Astrocyte (in vitro differentiated cells and primary cell): Measurements from ENCODE around the gene LCOR. TPM values are rescaled to one million over a fixed set of nuclear protein-coding genes. Genes with fewer than 3 reads are reported as not detected.

Experiments used
- DNase-seq: peaks from one replicate; pipeline ENCODE4 v3.0.0-alpha.2; 2010; ENCODE audit warnings: low read depth
- FAIRE-seq: peaks from 2 replicates; lab custom pipeline; 2011; peaks lifted over from hg19 to GRCh38; lab: Jason Lieb, UNC
- H2AFZ ChIP-seq: 2 replicates; pipeline ENCODE4 v1.6.0; 2012; ENCODE audit warnings: low read depth, low read length, inconsistent platforms
- H3K27ac ChIP-seq: 2 replicates; pipeline ENCODE4 v1.5.1; 2011; ENCODE audit warnings: low read depth, low read length, inconsistent platforms
- H3K27me3 ChIP-seq: 2 replicates; pipeline ENCODE4 v1.6.0; 2011; ENCODE audit warnings: low read length, inconsistent platforms; ENCODE audit not compliant: insufficient read depth
- H3K36me3 ChIP-seq: 2 replicates; pipeline ENCODE4 v1.5.1; 2011; ENCODE audit warnings: low read length, inconsistent platforms; ENCODE audit not compliant: insufficient read depth
- H3K4me1 ChIP-seq: 2 replicates; pipeline ENCODE4 v1.5.1; 2011; ENCODE audit warnings: low read length, inconsistent platforms; ENCODE audit not compliant: insufficient read depth
- H3K4me2 ChIP-seq: 2 replicates; pipeline ENCODE4 v1.6.0; 2012; ENCODE audit warnings: low read length, inconsistent platforms
- H3K4me3 ChIP-seq: 2 replicates; pipeline ENCODE4 v1.5.1; 2011; ENCODE audit warnings: low read depth, mild to moderate bottlenecking, low read length, inconsistent platforms; ENCODE audit not compliant: insufficient read depth
- H3K79me2 ChIP-seq: 2 replicates; pipeline ENCODE4 v1.6.0; 2012; ENCODE audit warnings: mild to moderate bottlenecking, low read length, inconsistent platforms; ENCODE audit not compliant: insufficient read depth
- H3K9ac ChIP-seq: 2 replicates; pipeline ENCODE4 v1.6.0; 2012; ENCODE audit warnings: mild to moderate bottlenecking, low read length, inconsistent platforms
- H3K9me3 ChIP-seq: 2 replicates; pipeline ENCODE4 v1.5.1; 2012; ENCODE audit warnings: low read depth, mild to moderate bottlenecking, low read length, inconsistent platforms; ENCODE audit not compliant: insufficient read depth
- H4K20me1 ChIP-seq: 2 replicates; pipeline ENCODE4 v1.6.0; 2012; ENCODE audit warnings: low read length, inconsistent platforms; ENCODE audit not compliant: insufficient read depth
- H3K27ac Mint-ChIP-seq: one replicate; pipeline ENCODE4 v1.8.0; 2021; ENCODE audit warnings: mild to moderate bottlenecking, mixed read lengths; ENCODE audit not compliant: unreplicated experiment
- H3K27me3 Mint-ChIP-seq: one replicate; pipeline ENCODE4 v1.8.0; 2021; ENCODE audit warnings: low read depth, mixed read lengths; ENCODE audit not compliant: unreplicated experiment
- H3K36me3 Mint-ChIP-seq: one replicate; pipeline ENCODE4 v1.8.0; 2021; ENCODE audit warnings: low read depth, mixed read lengths; ENCODE audit not compliant: unreplicated experiment
- H3K4me1 Mint-ChIP-seq: one replicate; pipeline ENCODE4 v1.8.0; 2021; ENCODE audit warnings: low read depth, mixed read lengths; ENCODE audit not compliant: unreplicated experiment
- H3K4me3 Mint-ChIP-seq: one replicate; pipeline ENCODE4 v1.8.0; 2021; ENCODE audit warnings: mild to moderate bottlenecking, moderate library complexity, mixed read lengths; ENCODE audit not compliant: unreplicated experiment
- H3K9me3 Mint-ChIP-seq: one replicate; pipeline ENCODE4 v1.8.0; 2021; ENCODE audit warnings: mild to moderate bottlenecking, mixed read lengths; ENCODE audit not compliant: unreplicated experiment
- CTCF ChIP-seq: IDR thresholded peaks from 2 replicates; pipeline ENCODE4 v1.5.1; 2011; ENCODE audit warnings: low read depth, mild to moderate bottlenecking, inconsistent platforms, low read length, moderate library complexity; ENCODE audit not compliant: insufficient read depth
- EZH2 ChIP-seq: IDR thresholded peaks from 2 replicates; pipeline ENCODE4 v1.6.1; 2012; ENCODE audit warnings: mild to moderate bottlenecking, low read length, inconsistent platforms; ENCODE audit not compliant: insufficient read depth
- total RNA-seq: library from RNA; stranded (reverse); gene quantifications from 2 replicates; pipeline ENCODE4 v1.2.1, GENCODE V29; 2021

Gene LCOR
- total RNA-seq, 1 donor from 2014 or later: 72.0 TPM

DNA sequence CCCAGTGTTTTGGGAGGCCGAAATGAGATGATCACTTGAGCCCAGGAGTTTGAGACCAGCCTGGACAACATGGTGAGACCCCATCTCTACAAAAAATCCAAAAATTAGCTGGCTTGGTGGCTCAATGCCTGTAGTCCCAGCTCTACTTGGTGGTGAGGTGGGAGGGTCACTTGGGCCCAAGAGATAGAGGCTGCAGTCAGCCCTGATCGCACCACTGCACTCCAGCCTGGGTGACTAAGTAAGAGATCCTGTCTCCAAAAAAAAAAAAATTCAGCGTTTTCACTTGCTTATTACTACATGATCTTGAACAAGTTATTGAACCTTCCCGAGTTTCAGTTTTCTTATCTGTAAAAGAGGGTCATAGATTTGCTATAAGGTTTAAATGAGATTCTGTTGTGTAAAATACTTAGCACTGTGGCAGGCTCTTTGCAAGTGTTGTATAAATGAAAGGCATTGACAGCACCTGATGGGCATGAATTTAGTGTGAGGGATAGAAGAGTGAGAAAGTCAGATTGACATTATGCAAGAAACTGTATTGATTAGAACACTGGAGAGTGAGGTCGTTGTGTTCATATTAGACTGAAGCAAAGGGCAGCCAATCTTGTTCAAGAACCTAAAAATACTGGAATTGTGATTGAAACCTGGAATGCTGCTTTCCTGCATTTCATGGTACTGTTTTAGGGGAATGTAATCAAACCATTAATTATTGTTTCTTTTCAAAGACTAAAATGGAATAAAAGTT, 136.8 kb downstream of the LCOR start:
- no peaks in the 10 kb centered on the region for H4K20me1 ChIP-seq
- H3K4me1 ChIP-seq: peaks cover 10% of the 10 kb centered on the region
- no peaks in the 10 kb centered on the region for H3K27me3 ChIP-seq
- H3K4me3 ChIP-seq: no peak overlapping the region
- no peaks in the 10 kb centered on the region for H3K79me2 ChIP-seq
- Mint-ChIP-seq H3K36me3 (no peaks in the 10 kb centered on the region), H3K27me3 (no peaks in the 10 kb centered on the region), H3K27ac (no peak overlapping the region), H3K9me3 (no peaks in the 10 kb centered on the region), H3K4me3 (no peak overlapping the region), H3K4me1 (peaks cover 13% of the 10 kb centered on the region)
- H2AFZ ChIP-seq: no peak overlapping the region
- no peaks in the 10 kb centered on the region for H3K9me3 ChIP-seq
- TF ChIP-seq EZH2 (no peak), CTCF (no peak)
- DNase-seq (no peak), FAIRE-seq (no peak)
- H3K4me2 ChIP-seq: no peak overlapping the region
- H3K36me3 ChIP-seq: no peaks in the 10 kb centered on the region
- H3K27ac ChIP-seq: no peak overlapping the region
- H3K9ac ChIP-seq: no peak overlapping the region

DNA sequence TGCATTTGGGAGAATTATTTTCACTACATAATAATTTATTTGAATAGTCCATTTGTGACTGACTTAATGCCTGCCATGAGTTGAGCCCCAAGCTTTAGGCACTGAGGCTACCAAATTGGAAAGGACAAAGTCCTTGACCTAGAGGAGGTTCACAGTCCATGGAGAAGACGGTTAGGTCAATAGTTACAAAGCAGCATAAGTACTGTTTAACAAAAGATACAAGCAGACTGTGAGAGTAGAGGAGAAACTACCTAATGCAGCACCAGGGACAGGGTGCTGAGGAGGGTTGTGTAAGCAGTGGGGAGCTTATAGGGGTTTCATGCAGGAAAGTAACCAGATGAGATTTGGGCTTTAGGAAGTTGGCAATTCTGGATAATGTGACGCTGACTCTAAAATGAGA, 139.2 kb downstream of the LCOR start:
- Histone ChIP-seq H2AFZ (no peak overlapping the region), H4K20me1 (no peaks in the 10 kb centered on the region), H3K4me2 (no peak overlapping the region), H3K4me3 (no peak overlapping the region), H3K36me3 (no peaks in the 10 kb centered on the region), H3K79me2 (no peaks in the 10 kb centered on the region), H3K27ac (no peak overlapping the region), H3K27me3 (no peaks in the 10 kb centered on the region), H3K9me3 (no peaks in the 10 kb centered on the region), H3K9ac (no peak overlapping the region), H3K4me1 (peaks cover 10% of the 10 kb centered on the region)
- no peaks in the 10 kb centered on the region for H3K9me3 Mint-ChIP-seq
- TF ChIP-seq EZH2 (no peak), CTCF (no peak)
- no peaks in the 10 kb centered on the region for H3K27me3 Mint-ChIP-seq
- no peak overlapping the region for H3K27ac Mint-ChIP-seq
- DNase-seq (no peak), FAIRE-seq (no peak)
- H3K36me3 Mint-ChIP-seq: no peaks in the 10 kb centered on the region
- H3K4me3 Mint-ChIP-seq: no peak overlapping the region
- H3K4me1 Mint-ChIP-seq: peaks cover 15% of the 10 kb centered on the region

DNA sequence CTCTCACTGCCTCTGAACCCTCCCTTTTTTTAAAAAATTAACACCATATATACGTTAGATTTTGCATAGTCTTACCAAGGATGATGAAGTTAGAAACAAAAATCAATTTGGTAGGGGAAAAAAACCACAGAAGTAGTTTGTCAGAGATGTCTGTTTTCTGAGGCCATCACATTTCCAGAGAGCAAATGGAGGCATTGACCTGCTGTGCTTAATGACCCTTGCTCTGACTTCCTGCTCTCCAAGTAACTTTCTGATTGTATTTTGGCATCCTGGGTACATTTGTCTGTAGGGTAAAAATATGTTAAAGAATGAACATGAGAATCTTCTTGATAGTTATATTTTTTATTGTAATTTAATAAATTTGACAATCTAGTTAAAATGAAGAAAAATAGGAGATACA, 140.2 kb downstream of the LCOR start:
- no peaks in the 10 kb centered on the region for H4K20me1 ChIP-seq
- FAIRE-seq: no peak
- no peak for DNase-seq

More for the DNA sequence above, 140.2 kb downstream of the LCOR start:
- peaks cover 8% of the 10 kb centered on the region for H3K4me1 ChIP-seq
- H3K27ac ChIP-seq: no peak overlapping the region
- Mint-ChIP-seq H3K4me3 (no peak overlapping the region), H3K27me3 (no peaks in the 10 kb centered on the region), H3K9me3 (no peaks in the 10 kb centered on the region), H3K4me1 (peaks cover 15% of the 10 kb centered on the region), H3K27ac (no peak overlapping the region), H3K36me3 (no peaks in the 10 kb centered on the region)
- H3K79me2 ChIP-seq: no peaks in the 10 kb centered on the region
- H3K36me3 ChIP-seq: no peaks in the 10 kb centered on the region
- TF ChIP-seq EZH2: no peak
- no peak for TF ChIP-seq CTCF
- H2AFZ ChIP-seq: no peak overlapping the region
- H3K9ac ChIP-seq: no peak overlapping the region
- no peaks in the 10 kb centered on the region for H3K9me3 ChIP-seq
- no peak overlapping the region for H3K4me3 ChIP-seq
- H3K27me3 ChIP-seq: no peaks in the 10 kb centered on the region
- H3K4me2 ChIP-seq: no peak overlapping the region
